Measurements from ENCODE around the gene PSTPIP2.

- TF ChIP-seq, protein P1, sequence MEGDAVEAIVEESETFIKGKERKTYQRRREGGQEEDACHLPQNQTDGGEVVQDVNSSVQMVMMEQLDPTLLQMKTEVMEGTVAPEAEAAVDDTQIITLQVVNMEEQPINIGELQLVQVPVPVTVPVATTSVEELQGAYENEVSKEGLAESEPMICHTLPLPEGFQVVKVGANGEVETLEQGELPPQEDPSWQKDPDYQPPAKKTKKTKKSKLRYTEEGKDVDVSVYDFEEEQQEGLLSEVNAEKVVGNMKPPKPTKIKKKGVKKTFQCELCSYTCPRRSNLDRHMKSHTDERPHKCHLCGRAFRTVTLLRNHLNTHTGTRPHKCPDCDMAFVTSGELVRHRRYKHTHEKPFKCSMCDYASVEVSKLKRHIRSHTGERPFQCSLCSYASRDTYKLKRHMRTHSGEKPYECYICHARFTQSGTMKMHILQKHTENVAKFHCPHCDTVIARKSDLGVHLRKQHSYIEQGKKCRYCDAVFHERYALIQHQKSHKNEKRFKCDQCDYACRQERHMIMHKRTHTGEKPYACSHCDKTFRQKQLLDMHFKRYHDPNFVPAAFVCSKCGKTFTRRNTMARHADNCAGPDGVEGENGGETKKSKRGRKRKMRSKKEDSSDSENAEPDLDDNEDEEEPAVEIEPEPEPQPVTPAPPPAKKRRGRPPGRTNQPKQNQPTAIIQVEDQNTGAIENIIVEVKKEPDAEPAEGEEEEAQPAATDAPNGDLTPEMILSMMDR (IDR thresholded peaks at IDR 0.05) = no peak
- peak; percentile 74 to 76 for TF ChIP-seq POLR2A (IDR thresholded peaks at IDR 0.05)
These were observed 25.9 kb upstream of the PSTPIP2 start, which contains the start of gene ATP5F1A for GRCh38 chr18:46097801-46098615.

Measured in uterus (tissue), 2 donors.